EL (cell line): ENCODE measurements around the gene USP35.
A peak's percentile ranks its signal among the peaks of the same experiment; 100 is the strongest.
"Not testable (repeated sequence)": the region's sequence is repeated elsewhere in the genome, so short reads cannot be mapped to it uniquely, and the experiment has no call there.

Experiments
- DNase-seq: peaks from one replicate; pipeline ENCODE4 v3.0.0-alpha.2; 2016

The USP35 gene

DNA sequence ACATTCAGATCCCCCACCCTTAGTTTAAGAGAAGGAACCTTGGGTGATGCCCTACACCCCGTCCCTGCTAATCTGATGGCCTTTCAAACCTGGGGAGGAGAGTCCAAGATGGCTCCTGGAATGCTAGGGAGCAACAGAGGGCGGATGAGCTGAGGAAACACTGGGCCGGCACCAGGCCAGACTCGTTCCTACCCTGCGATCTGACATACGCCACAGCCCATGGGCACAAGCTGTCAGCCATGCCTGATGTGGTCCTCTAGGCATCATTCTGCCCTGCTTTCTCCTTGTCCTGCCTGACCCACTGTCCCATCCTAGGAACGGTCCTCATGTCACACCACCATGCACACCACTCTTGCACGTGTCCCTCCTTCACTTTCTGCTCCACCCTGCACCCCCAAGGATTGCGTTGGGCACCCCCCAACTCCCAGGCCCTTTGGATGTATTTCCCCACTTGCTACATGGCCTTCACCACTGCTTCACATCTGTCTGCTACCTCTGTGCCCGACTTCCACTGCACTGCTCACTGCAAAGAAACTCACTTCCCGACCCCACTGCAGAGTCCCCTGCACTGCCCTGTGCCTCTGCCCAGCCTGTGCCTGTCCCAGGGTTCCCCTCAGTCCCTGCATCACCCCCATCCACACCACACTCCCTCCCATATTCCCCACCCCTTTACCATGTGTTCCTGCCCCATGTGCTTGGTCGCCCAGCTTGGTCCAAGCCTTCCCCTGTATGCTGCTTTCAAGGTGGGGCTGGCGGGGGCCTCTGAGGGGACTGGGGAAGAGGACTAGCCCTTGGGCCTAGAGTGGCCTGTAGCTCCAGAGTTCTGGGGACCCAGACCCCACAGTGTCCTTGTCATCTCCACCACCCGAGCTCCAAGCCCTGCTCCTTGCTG is 29.2 kb downstream of the USP35 start:
- DNase-seq: no peak

DNA sequence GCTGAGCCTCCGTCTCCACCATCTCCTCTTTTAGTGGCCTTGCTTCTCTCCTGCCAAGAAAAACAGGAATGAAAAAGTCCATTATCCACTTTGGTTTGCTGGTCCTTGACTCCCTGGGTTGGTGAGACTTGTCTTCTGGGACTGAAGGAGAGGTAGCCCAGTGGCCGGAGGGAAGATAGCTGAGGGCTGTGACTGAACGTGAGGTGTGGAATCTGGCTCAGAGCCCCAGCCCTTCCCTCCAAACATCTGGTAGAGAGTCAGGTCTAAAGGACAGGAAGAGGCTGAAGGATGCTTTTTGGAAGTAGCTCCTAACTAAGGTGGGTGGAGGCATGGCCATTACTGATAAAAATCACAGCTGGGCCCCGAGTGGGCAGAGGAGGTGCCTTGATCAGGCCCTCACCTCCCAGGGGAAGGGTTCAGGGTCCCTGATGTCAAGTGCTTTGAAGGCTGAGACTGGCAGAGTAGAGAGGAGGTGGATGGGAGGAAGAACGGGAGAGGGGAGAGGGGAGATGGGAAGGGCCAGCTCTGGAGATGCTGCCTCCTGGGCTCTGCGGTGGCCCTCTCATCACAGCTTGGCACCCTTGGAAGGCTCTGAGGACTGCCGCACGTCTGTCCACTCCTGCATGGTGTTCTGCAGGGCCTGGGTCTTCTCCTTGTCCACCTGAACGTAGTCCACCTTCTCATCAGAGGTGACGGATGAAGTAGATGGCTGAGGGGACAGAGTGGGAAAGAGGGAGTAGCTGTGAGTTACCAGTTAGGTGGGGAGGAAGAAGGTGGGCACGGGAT is 30.2 kb downstream of the USP35 start:
- no peak for DNase-seq

DNA sequence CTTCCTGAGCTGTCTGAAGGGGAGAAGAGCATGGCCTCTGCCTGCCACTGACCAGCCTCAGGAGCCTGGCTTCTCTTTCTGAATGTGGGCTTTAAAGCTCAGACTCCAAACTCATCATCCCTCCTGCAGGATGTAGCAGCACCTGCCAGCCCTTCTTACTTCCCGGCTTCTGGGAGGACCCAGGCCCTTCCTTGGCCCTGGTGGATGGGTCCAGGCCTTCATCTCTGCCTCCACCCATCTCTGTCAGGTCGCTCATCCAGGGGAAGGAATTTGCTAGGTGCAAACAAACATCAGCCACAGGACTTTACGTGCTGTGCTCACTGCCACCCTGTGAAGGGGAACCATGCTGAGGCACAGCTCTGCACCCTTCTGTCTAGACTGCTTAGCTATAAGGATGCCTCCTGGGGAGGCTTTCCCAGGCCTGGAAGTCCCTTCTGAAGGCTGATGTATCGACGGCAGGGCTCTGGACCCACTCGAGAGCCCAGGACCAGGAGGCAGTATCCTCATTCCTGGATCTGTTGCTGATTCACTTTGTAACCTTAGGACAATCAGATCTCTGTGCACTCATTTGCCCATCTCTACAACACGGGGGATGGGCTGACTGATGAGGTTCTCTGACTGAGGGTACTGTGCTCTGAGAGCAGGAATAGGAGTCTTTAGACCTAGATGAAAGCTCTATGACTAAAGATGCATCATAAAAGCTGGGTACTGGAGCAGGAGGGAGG is 30.9 kb downstream of the USP35 start:
- no peak for DNase-seq

DNA sequence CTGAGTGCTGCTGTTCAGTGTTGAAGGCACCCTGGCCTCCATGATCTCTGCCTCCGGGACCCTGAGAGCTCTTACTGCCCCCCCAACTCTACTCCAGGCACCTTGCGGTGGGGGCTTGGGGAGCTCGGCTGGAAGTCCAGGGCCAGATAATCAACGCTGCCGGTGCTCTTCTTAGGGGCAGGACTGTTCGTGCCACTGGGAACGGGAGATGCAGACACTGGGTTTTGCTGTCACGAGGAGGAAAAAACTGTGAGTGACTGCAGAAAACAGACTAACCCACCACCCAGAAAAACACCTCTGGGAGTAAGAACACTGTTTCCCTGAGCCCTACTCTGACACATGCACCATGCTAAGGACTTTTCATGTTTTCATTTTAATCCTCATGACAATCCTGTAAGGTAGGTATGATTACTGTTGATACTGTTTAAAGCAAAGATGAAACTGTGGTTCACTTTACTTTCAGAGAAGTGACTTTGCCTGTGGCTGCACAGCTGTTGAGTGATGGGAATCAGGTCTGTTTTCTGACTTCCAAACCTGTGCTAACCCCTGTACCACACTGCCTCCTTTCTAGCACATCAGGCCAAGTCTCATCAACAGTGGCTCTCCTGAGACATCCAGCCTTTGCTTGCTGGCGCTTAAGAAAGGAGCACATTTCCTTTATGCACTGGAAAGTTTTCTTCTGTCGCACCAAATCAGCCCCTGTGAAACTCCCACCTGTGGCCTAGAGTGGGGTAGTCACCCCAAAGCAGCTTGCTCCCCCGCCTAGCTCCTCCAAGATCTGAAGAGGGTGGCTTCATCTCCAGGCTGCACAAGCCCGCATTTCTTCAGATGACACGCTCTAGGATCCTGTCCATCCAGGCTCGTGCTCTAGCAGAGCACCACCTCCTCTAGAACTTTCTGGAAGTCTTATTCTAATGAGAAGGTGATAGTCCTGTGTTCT is 31.8 kb downstream of the USP35 start:
- no peak for DNase-seq

DNA sequence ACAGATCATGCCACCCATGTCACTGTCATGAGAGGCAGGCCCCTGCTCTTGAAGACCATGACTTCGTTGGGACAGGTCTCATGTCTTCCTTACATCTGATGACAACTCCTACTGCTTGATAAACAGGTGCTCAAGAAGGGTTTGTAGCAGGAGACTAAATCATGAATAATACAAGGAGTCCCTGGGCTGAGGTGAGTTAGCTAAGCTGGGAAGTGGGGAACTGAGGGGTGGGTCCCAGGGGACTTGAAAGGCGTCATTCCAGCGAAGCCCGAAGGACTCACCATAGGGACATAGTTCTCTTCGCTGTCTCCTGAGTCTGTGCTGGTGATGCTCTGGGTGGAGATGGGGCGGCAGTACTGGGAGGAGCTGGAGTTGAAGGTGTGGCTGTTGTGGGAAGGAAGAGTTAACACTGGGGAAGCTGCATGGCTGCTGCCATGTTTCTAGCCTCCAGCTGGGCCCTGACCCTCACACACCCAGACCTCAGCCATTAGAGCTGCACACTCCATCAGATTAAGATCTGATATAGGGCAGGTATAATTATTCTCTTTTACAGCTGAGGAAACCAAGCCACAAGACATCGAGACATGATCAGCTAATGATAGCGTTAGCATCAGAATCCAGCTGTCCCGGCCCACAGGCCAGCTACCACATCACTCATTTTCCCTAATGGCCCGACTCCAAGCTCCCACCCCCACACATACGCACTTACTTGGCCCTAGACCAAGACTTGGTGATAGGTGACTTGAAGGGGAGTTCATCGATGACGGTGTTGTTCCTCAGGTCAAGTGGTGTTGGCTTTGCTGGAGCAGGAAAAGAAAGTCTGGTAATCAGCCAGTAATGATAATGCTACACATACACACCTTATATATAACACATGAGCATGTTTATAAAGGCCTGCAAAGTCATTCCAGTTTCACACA is 32.9 kb downstream of the USP35 start:
- DNase-seq: no peak

DNA sequence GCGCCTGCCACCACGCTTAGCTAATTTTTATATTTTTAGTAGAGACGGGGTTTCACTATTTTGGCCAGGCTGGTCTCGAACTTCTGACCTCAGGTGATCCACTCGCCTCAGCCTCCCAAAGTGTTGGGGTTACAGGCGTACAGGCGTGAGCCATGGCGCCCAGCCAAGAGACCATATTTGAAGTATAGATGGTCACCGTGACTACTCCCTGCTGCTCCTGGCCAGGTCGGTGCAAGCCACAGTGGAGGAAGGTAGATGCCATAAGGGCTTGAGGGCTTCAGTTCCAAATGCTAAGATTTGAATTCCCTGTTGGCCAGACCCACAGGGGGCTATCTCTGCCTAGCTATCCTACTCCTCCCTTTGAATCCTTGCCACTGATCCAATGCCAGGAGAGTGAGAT is 34.0 kb downstream of the USP35 start:
- DNase-seq: not testable (repeated sequence)

DNA sequence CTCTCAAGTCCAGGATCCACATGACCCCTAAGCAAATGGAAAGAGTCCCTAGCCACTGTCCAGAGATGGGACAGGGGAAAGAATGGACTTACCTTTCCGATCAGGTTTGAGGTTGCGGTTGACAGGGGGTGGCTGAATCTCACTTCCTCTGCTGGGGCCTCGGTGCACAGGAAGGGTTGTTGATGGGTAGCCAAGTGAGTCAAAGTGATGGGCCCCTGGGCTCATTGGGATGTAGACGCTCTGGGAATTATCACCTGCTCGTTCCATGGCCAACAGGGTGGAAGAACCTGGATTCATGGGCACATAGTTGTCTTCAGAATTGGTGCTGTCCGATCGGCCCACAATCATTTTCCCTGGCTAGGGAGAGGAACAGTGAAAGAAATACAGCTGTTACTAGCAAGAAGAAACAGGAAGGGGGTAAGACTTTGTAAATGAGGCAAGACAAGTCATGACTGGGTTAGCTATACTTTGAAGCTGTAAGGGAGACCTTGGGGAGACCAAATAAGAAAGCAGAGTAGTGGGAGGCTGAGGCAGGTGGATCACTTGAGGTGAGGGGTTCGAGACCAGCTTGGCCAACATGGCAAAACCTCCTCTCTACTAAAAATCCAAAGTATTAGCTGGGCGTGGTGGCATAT is 34.7 kb downstream of the USP35 start:
- no peak for DNase-seq

DNA sequence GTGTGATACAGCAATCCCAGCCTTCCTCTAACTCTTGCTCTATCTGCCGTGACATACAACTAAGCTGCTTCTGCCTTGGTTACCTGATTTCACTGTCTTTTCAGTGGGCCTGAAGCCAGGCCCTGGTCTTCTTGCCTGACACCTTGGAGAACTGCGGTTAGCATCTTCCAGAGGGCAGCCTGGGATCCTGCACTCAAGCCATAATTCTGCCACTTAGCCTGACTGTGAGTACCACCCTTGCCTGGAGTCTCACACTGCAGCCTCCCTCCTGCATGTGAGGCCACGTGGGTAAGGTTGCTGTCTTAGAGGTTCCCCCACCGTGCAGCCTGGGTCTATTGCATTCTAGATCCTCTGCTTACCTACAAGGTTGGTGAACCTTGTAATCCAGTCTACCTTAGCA is 35.8 kb downstream of the USP35 start:
- no peak for DNase-seq

DNA sequence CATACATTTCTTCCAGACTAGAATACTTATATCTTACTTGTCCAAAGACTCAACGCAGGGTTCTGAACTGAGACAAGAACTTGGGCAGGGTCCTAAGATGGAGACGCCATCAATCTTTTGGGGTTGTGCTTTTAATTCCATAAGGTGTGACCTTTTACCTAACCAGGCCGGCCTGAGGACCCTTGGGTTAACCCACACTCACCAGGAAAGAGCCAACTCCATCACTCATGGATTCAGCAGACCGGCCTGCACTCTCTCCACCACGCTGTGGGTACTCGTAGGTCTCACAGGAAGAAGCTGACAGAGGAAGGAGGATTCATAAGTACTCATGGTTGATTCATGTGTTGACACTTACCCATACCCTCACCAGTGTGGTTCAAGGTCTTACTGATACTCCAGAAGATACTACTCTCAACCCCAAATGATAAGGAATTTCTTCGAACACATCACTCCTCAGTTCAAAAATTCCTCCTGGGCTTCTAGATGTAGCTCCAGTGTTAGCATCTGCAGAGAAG is 36.2 kb downstream of the USP35 start:
- DNase-seq: no peak

DNA sequence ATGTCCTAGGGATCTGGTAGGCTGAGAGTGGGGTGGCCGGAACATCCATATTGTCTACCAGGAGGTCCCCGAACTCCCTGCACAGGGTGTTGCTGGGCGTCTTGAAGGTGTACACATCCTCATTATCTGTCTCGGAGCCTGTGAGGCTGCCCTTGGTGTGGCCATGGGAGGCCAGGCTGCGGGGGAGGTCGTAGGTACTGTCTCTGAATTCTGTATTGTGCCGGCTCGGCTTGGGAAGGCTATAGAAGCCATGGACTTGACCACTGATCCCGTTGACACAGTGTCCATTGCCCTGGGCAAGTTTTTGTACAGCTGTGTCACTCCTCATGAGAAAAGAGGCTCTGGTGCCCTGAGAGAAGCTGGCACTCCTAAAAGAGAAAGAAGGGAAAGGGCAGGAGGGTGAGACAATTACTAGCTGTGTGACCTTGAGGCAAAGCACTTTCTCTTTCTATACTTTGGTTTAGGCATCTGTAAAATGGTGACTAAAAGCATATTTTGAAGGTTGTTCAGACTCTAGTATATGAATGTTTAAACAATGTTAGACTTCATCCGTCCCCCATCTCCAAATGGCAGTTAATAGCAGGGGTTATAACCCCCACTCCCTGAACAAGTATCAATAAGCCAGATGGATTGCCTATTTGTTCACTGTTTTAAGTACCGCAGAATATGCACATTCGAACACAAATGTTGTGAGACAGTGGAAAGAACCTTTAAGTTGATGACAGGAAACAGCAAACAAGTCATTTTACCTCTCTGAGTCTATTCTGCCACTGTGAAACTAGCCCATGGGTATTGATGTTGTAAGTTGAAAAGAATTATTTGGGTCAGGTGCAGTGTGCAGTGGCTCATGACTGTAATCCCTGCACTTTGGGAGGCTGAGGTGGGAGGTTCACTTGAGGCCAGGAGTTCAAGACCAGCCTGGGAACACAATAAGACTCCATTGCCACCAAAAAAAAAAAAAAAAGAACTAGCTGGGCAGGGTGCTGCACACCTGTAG is 38.3 kb downstream of the USP35 start:
- DNase-seq: no peak

DNA sequence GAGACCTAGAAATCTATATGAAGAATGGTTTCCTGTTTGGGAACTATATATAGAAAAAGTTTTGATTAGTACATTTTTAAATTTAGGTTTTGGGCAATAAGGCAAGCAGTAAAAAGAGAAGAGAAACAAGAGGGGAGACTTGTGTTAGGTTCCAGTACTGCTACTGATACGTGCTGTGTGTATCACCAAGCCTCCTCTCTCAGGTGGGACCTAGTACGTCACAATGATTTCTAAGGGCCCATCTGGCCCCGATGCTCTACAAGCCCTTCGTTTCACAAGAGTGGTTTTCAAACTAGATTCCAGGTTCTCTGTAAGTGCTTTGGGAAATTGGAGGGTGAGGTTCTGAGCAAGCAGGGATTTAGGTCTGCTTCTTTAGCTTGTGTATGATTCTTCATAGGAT is 39.2 kb downstream of the USP35 start:
- DNase-seq: no peak

DNA sequence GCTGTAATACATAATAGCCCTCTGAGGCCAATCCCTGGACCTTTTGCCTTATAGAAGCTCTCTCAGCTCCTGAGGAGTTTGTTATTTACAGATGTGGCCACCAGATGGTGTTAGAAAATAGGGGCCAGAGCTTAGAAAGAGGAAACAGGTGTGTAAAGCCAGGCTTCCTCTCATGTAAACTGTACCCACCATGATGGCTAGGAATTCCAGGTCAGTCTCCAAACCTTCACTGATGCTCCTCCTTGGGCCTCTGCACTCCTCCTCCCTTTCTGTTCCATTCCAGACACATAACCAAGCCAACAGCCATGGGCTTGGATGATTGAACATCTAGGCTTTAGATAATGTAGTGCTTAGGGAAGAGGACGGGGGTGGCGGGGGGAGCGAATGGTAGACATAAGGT is 39.7 kb downstream of the USP35 start:
- peak; percentile 46 for DNase-seq

DNA sequence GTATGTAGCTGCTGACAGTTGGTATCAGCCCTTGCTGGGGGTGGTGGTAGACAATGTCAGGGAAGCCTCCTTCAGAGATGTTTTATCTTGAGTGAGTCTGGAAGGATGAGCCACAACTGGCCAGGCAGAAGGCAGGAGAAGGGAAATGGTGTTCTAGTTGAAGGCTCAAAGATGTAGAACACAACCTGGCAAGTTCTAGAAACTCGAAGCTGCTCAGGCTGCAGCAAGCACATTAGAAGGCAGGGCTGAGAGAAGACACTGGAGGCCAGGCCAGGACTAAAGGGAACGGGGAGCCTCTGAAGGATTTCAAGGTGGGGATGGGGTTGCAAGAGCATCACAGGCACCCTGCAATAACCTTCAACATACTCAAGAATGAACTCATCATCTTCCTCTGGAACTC is 40.4 kb downstream of the USP35 start:
- DNase-seq: no peak

DNA sequence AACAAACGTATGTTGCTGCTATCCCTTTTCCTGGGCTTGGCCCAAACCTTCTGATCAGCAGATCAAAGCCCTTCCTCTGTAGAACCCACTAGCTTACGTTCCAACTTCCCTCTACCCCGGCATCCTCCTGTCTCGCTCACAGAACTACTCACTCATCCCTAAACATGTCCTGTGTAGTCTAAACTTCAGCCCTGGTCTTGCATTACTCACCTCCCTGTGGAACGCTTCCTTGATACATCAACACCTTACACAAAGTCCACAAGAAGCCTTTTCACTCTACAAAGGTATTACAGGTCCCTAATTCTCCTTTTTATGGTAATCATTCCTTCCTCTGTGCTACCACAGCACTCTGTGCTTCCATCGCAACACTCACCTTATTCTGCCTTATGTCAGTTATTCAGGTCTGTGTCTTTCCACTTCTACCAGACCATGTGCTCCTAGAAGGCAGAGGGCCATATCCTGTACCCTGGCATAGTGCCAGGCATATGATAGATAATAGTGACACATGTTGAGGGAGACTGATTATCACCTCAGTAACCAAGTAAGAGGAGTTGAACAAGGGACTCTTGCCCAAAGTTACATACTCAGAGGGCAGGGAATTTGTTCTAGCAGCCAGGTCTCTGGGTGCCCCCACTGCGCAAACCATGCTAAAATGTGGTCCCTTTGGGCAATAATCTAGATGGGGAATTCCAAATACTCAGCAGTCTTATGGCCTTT is 41.6 kb downstream of the USP35 start:
- DNase-seq: no peak

DNA sequence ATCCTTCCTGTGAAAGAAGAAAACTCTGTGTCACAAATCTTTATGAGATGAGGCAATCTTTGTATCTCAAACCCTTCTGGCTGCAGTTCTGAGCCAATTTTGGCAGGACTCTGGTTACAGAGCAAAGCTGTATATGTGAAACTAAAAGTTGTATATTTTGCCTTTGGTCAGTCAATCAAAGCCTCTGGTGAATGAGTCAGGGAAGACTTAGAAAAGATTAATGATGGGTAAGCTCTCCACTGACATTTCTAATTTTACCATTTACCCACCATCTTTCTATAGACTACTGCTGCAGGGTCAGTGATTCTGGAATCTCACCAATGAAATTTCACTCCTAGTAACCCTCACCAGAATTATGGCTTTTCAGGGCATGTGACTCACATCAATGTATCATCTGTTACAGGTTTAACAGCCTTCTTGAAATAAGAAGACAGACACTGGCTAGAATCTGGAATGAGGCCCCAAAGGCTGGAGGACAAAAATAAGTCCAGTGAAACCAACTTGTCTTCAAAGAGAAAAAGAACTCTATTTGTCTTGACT is 43.3 kb downstream of the USP35 start:
- DNase-seq: peak; percentile 55

DNA sequence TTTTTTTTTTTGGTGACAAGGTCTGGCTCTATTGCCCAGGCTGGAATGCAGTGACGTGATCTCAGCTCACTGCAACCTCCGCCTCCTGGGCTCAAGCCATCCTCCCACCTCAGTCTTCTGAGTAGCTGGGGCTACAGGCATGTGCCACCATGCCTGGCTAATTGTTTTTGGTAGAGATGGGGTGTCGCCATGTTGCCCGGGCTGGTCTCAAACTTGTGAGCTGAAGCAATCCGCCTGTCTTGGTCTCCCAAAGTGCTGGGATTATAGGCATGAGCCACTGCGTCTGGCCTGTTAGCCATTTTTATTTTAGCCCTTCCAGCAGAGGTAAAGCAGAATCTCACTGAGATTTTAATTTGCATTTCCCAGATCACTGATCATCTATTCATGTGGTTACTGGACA is 44.3 kb downstream of the USP35 start:
- DNase-seq: not testable (repeated sequence)

DNA sequence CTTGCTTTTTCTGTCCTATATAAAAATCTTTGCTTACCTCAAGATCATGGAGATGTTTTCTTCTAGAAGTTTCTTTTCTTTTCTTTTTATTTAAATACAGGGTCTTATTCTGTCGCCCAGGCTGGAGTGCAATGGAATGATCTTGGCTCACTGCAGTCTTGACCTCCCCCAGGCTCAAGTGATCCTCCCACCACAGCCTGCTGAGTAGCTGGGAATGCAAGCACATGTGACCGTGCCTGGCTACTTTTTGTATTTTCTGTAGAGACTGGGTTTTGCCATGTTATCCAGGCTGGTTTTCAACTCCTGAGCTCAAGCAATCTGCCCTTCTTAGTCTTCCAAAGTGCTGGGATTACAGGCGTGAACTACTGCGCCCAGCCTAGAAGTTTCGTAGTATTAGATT is 45.3 kb downstream of the USP35 start:
- no peak for DNase-seq
